ENCODE data around the gene PLA2G4B.

PLA2G4B gene

DNA sequence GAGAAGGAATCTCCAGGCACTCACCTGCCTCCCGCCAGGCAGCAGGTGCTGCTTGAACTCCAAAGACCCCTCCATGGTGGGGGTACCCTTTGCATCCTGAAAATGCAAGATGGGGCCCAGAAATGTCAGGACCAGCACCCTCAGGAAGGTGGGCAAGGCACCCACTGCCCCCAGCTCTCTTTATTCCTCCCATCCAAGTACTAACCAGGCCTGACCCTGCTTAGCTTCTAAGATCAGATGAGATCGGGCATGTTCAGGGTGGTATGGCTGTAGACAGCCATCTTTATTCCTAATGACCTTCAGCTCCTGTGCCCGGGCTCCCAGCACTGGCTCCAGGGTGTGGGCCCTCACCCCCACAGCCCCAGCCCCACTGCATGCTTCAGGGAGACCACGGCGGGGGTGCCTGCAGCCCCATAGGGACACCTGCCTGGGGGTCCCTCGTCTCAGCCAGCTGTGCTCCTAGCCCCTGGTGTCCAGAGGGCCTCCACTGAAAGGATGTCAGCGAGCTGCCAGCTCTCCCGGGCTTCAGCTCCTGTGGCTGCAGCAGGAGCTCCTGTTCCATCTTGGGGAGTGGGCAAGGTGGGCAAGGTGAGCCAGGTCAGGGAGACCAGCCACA is 13.2 kb downstream of the PLA2G4B start:
- no peak for DNase-seq

DNA sequence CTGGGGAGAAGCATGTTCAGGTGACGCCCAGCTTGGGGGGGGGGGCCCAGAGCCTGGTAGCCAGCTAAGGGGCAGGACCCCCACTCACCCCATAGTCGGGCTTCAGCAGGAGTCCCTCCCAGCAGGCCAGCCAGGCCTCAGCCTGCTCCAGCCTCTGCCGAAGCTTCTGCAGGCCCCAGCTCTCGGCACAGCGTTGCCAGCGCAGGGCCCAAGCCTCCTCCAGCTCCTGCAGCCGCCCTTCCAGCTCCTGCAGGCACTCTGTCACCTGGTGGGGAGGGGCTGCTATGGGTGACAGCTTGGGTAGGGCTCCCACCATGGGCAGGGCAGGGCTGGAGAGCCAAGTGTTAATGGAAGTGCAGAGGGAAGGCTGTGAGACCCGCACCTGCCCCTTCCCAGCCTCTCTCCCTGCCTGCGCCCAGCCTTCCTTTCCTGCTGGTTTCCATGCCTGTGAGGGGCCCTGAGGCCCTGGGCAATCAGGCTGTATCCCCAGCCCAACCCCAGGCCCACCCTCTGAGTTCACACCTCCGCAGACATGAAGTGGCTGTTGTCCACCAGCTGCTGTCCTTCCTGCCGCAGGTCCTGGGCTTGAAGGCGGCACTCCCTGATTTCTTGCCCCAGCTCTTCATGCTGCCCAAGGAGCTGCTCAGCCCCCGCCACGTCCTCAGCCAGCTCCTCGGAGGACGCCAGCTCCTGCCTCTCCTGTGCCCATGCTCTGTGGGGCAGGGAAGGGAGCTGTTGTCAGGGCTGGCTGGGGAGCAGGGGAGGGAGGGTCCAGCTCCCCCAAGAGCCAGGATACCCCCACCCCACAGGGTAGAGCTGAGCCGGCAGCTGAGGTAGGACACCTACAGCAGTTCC is 14.3 kb downstream of the PLA2G4B start:
- no peak for DNase-seq

DNA sequence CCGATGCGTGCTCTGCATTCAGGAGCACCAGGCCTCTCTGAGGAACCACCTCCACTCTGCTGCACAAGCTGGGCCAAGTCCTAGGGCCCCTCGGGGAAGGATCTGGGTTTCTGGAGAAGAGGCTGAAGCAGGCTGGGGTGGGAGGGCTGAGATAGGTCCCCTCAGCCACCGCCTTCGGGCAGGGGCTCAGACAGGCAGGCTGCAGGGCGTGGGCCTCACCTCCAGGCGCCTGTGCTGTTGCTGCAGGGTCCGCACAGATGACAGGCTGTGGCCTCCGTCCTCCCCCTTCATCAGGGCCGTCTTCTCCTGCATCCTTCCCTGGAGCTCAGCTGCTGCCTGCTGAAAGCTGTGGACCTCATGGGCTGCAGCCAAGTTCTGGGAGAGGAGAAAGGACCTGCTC is 15.2 kb downstream of the PLA2G4B start:
- no peak for DNase-seq

DNA sequence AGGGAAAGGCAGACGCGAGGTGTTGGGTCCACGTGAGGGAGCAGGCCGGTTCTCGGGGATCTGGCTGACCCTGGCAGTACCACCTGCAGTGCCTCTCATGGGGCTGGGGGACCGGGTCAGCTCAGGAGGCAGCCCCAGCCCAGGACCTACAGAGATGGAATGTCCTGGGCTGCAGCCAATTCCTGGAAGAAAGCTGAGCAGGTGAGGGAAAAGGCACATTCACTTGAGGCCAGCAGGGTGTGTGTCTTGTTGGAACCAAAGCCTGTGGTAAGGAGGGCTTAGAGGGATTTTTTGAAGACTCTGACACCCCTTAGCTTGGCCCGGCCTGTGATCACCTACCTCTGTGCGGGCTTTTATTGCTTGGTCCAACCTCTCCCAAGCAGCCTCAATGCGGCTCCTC is 15.8 kb downstream of the PLA2G4B start:
- DNase-seq: no peak

DNA sequence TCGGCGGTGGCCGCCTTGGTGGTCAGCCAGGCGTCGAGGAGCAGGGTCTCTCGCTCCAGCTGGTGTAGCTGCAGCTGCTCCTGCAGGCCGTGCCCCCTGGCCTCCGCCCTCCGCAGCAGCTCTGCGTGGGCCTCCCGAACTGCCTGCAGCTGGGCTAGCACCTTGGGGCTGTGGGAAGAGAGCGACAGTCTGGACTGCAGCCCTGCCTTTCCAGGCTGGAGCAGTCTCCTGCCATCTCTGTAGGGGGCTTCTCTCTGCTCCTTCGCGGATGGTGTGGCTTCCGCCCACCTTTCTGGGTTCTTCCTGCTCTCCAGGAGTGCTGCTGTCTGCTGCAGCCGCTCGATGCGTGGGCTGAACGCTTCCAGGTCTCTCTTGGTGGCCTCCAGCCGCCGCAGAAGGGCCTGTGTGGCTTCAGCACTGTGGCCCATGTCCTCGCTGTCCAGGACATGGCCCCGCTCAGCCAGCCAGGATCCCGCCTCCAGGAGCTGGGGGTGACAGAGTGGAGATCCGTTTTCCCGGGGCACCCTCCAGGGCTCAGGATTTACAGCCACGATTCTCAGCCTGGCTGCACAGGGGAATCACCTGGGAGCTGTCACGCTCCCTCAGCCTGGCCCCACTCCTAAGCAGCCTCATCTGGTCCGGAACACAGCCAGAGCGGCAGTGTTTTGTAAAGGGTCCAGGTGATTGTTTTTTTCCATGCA is 16.8 kb downstream of the PLA2G4B start:
- no peak for DNase-seq

DNA sequence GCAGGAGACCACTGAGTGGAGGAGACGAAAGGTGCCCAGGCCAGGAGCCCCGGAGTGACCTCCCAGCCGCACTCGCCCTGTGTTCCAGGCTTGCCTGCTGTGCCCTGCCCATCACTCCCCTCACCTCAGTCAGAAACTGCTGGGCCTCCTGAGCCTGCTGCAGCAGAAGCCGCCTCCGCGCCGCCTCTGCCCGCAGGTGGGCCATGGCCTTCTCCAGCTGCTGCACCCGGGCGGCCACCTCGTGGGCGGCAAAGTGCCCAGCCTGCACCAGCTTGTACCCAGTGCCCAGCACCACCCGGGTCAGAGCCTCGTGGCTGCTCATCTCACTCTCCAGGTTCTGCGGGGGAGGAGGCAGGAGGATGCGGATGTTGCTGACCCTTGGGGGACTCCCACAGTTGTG is 17.6 kb downstream of the PLA2G4B start:
- no peak for DNase-seq

DNA sequence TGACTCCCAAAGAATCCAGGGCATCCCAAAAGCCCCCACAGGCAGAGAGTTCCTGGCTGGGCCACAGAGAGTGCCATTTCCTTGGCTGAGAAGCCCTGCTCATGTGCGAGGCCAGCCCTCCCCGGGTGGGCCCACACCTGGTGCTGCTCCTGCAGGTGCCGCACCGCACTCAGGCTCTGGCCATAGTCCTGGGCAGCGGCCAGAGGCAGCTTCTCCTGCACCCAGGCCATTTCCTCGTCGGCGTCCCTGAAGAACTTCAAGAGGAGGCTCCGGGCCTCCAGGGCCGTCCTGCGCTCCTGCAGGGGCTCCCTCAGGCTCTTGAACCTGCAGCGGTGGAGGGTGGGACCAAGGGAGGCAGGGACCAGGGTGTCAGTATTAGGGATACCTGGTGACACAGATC is 18.1 kb downstream of the PLA2G4B start:
- no peak for DNase-seq

DNA sequence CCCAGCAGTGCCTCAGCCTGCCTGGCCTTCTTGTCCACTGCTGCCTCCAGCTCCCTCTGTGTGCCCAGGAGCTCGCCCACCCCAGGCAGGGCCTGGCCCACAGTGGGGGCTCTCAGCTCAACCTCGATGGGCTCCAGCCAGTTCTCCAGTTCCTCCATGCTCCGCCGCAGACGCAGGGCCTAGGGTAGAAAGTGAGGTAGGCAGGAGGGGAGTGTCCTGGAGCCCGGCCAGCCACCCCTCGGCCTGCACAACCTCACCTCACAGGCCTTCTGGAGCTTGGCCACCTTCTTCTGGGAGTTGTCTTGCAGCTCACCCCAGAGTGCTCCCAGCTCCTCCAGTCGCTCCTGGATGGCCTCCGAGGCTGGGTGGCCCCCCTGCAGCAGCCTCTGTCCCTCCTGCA is 18.7 kb downstream of the PLA2G4B start:
- no peak for DNase-seq

DNA sequence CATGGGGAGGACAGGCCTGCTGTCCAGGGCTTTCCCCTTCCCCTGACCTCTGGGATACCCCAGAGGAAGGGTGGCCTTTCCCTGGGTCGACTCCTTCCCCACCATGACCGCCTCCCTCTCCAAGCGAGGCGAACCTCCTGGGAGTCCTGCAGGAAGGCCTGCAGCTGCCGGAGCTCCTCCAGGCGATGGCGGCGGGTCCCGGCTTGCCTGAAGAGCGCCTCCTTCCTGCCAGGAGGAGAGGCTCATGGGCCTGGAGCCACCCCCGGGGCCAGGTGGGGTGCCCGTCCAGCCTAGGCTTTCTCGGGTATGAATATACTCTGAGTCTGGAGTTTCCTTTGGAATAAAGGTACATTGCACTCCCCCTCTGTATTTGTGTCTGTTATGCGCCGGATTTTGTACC is 20.1 kb downstream of the PLA2G4B start:
- DNase-seq: no peak

DNA sequence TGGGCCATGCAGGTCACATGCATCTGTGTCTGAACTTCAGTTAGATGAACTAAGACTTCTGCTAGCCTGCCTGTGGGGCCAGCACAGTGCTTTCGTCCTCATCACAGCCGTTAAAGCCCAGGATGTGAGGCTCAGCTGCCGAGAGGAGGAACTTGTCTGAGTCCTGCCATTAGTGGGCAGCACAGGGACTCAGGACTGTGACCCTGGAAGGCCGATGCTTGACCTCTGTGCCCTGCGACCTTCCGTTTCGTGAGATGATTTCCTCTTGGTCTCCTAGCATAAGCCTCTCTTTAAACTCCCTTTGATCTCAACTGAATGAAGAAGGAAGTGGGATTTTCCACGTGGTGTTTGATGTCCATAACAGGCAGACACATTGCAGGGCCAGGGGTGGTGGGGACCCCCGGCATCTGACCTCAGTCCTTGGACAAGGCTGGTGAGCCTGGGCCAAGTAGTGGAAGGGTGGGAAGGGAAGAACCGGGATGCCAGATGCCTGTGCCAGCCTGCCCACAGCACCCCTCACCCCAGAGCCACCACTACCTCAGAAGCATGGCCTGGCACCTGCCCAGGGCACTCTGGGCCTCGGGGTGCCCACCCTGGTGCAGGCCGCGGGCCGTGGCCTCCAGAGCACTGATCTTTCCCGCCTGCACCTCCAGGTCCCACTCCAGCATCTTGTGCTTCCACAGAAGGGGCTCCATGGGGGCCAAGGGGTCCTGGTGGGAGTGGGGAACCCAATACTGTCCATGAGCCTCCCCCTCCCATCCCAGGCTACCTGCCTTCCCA is 21.6 kb downstream of the PLA2G4B start:
- DNase-seq: no peak

DNA sequence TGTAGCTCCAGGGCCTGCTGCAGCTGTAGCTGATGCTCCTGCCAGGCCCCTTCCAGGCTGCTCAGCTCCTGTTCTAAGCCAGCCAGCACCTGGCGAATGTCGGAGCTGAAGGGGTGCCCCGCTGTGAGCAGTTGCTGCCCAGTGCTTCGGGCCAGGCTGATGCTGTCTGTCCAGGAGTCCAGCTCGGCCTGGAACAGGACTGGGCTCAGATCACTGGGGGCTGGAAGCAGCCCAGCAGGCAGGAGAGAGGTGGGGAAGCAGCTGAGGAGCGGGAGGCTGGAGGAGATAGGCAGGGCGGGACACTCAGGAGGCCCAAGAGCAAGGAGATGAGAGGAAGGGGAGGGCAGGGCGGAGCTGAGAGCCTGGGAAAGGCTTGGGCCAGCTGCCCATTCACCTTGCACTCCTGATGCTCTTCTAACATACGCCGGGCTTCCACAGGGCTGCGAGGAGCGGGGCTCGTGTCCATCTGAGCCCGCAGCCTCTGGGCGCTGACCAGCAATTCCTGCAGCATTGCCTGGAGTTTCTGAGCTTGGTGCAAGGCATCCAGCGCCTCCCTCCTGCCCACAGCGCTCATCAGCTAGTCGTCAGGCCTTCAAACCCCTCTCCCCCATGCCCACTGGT is 23.2 kb downstream of the PLA2G4B start:
- DNase-seq: no peak

DNA sequence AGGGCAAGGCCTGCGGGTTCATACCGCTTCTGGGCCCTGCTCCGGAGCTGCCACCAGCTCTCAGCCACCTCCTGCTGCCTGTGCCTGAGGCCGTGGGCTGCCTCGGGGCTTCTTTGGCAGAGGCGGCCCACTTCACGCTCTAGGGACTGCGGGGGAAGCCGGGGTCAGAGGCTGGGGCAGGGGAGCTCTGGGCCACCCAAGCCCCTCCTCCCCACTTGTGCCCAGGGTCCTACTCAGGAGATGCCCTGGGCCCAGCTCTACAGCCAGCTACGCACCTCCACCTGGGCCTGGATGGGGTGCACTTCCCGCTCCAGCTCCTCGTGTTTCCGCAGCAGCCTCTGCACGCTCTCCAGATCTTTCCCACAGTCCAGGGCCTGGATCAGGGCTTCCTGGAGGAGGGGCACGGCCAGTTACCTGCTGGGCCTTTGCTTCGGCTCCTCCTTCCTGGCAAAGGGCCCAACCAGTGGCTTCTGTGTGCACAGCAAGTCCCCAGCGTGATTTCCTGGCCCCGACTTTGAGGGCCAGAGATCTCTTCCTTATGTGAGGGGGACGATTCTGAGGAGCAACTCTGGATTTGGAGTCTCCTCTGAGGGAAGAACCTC is 24.0 kb downstream of the PLA2G4B start:
- no peak for DNase-seq

DNA sequence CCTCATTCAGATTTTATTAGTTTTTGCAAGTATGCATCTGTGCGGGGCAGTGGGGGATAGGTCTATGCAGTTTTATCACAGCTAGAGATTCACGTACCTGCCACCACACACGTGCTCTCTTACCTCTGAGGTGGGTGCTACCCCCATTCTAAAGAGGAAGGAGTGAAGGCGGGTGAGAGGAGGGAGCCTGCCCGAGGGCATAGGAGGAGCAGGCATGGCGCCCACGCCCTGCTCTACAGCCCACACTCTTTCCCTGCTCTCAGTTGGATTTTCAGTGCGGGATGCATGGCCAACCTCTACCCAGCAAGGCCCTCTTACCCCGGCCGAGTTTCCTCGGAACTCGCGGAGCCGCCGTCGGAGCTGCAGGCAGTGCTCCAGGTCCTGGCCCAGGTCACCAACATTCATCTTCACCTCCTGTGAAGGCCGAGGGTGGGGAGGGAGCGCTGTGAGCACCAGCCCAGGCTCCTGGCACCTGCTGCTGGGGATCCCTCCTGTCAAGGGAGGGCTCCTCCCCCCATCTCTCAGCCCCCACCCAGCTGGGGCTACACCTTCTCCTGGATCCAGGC is 26.9 kb downstream of the PLA2G4B start:
- DNase-seq: no peak

DNA sequence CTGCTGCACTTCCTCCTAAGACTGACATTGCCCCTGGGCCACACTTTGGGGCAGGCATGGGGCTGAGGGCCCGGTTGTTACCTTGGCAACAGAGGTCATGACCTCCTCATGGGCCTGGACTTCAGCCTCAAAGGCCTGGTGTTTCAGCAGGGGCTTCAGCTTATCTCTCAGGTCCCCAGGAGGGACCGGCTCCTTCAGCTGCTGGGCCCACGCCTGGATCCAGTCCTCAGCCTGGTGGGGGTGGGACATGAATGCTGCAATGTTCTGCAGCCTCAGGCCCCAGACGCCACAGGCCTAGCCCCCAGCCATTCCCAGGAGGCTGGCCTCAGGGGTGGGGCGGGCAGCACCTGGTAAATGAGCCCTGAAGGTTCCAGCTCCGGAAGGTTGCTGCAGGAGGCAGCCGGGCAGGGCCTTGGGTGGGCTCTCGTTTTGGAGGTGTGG is 27.6 kb downstream of the PLA2G4B start:
- no peak for DNase-seq

DNA sequence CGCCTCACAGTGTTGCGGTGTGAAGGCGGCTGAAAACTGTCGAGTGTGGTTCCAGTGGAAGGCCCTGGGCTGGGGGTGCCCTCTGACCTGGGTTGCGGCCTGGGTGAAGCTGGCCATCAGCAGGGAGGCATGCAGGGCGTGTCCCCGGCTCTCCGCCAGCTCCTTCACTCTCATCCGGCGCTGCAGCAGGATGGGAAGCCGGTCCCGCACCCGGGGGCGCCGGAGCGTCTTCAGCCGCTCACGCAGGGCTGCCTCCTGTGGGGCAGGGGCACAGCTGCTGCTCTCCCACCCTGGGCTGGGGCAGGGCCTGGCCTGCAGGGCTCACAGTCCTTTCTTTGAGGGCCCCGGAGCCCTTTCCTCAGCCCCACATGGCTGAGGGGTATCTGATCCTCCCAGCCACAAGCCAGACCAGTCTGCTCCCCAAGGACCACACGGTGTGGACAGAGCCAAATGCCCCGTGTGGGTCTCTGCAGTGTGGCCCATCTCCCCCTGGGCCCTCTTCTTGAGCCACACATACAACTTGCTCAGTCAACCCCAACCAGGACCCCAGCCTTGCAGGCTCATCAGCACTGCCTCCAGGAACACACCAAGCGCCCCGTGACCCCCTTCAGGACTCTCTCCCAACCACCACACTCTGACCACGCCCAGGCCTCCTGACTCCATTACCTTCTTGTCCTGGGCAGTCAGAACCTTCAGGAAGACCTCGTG is 28.4 kb downstream of the PLA2G4B start:
- DNase-seq: no peak

DNA sequence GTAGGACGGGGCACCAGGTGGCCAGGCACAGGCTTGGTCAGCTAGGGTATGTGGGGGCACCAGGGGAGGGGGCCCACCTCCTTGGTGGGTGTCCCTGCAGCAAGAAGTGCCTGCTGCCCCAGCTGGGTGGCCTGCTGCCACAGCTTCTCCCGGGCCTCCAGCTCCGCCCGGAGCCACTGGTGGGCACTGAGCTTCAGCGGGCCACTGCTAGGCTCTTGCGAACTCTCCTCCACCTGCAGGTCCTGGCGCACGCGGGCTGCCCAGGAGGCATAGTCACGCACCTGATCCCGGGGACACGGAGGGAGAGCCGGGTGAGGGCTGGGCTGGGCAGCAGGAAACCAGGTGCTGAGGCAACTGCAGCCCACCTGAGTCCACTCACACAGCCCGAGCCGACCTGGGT is 29.7 kb downstream of the PLA2G4B start:
- DNase-seq: no peak

DNA sequence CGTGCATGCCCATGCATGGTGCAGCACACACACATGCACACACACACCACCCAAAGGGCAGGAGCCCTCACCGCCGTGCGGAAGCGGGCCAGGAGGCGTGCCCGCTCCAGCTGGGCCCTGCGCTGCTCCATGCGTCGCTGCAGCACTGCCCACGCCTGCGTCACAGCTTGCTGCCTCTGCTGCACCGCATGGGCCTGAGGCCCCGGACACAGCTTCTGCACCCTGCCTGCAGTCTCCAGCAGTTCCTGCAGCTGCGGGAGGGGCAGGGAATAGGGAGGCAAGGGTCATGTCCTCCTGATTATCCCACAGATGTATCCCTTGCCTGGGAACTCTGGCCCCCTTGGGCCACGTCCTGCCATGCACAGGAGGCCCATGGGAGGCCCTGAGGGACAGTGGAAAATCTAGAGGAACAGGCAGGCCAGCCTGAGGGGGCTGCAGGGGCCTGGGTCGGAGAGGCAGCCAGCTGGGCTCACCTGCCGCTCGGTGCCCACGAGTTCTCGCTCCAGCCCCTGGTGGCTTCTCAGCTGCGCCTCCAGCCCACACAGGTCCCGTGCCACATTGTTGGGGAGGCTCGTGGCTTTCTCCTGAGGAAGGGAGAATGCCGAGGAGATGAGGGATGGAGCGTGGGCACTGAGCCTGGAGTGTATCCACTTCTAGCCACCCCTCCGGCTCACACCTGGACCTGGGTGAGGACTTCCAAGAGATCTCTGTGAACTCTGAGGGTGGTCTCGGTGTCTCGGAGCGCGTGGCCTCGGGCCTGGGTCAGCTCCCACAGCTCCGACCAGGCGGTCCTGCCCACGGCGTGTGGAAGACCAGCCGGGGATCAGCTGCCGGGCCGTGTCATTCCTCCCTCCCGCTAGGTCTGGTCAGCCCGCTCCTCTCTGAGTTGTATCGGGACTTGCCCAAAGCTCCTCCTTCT is 31.4 kb downstream of the PLA2G4B start:
- no peak for DNase-seq

DNA sequence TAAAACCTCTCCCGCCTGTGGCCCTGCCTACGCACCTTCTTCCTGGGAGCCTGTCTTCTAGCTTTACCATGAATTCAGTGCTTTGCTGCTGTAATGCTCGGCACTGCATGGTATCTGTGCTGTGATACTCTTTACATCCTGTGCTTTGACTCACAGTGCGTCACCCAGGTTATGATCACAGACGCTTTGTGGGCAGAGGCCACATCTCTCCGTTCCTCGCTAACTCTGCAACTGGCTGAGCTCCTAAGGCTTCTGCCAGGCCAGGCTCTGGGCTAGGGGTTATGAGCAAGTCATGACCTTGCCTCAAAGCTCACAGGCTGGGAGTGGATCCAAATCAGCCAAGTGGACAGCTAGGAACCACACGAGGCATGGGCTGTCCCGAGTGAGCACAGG is 32.0 kb downstream of the PLA2G4B start:
- DNase-seq: no peak

DNA sequence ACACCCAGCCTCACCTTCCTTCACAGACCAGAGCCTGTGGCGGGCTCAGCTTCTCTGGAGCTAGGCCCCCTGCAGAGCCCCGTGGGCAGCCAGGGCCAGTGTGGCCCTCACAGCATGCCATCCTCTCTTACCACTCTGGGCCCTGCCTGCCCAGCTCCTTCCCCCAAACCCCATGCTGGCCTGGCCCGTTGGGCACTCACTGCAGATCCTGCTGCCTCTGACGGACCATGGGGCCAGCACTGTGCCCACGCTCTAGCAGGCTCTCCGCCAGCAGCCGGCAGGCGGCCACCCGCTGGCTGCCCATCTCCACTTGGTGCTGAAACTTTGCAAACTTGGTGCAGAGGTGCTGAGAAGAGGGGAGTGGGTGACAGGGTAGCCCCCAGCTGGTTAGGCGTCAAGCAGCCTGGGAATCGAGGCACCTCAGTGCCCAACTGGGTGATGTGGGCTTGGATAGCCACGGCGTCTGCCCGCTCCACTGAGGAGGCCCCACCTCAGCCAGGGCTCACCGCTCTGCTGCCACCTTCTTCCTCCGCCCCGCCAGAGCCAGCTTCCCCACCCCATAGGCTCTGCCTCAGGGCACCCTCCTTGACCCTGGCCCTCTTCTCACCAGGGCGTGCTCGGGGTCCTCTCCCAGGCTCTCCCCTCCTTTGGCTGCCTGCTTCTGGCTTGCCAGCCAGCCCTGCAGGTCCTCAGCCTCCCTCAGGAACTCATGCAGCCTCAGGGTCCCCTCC is 32.7 kb downstream of the PLA2G4B start:
- no peak for DNase-seq

Data from bone marrow (tissue), 2 donors.